Hepatocyte (in vitro differentiated cells): ENCODE results near the gene LHX5.

Experiments used
- EZH2 ChIP-seq: fragments of 200-600 bp; sonication (generic); IDR thresholded peaks from 2 replicates; pipeline ENCODE4 v1.6.1; 2016; ENCODE audit warnings: antibody characterized with exemption, mild to moderate bottlenecking, borderline replicate concordance
- EZH2phosphoT487 ChIP-seq: fragments of 200-600 bp; sonication (generic); IDR thresholded peaks from one replicate; pipeline ENCODE4 v1.6.1; 2018; ENCODE audit warnings: antibody characterized with exemption, mild to moderate bottlenecking, low read depth, moderate library complexity; ENCODE audit not compliant: unreplicated experiment, severe bottlenecking
- TF ChIP-seq, protein P1 (sequence below): fragments of 200-600 bp; sonication (generic); IDR thresholded peaks from 2 replicates; pipeline ENCODE4 v1.5.1; 2016; ENCODE audit warnings: antibody characterized with exemption, mild to moderate bottlenecking; ENCODE audit not compliant: poor library complexity

DNA sequence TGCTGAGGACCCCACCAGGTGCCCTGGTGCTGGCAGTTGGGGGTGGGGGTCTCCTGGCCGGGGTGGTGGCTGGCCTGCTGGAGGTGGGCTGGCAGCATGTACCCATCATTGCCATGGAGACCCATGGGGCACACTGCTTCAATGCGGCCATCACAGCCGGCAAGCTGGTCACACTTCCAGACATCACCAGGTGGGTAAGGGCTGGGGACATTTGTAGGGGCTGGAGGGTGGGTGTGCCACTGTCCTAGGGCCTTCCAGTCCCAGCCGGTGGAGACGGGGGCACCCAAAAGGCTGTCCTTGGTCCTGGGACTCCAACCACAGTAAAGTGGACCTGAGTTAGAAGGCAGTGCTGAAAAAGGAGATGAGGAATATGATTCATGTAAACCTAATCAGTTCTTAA lies 36.3 kb downstream of the LHX5 start:
- TF ChIP-seq EZH2 (no peak), EZH2phosphoT487 (no peak)
- TF ChIP-seq, protein P1, sequence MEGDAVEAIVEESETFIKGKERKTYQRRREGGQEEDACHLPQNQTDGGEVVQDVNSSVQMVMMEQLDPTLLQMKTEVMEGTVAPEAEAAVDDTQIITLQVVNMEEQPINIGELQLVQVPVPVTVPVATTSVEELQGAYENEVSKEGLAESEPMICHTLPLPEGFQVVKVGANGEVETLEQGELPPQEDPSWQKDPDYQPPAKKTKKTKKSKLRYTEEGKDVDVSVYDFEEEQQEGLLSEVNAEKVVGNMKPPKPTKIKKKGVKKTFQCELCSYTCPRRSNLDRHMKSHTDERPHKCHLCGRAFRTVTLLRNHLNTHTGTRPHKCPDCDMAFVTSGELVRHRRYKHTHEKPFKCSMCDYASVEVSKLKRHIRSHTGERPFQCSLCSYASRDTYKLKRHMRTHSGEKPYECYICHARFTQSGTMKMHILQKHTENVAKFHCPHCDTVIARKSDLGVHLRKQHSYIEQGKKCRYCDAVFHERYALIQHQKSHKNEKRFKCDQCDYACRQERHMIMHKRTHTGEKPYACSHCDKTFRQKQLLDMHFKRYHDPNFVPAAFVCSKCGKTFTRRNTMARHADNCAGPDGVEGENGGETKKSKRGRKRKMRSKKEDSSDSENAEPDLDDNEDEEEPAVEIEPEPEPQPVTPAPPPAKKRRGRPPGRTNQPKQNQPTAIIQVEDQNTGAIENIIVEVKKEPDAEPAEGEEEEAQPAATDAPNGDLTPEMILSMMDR: no peak
